ENCODE data around the gene DNAJC8.

The DNAJC8 gene

DNA sequence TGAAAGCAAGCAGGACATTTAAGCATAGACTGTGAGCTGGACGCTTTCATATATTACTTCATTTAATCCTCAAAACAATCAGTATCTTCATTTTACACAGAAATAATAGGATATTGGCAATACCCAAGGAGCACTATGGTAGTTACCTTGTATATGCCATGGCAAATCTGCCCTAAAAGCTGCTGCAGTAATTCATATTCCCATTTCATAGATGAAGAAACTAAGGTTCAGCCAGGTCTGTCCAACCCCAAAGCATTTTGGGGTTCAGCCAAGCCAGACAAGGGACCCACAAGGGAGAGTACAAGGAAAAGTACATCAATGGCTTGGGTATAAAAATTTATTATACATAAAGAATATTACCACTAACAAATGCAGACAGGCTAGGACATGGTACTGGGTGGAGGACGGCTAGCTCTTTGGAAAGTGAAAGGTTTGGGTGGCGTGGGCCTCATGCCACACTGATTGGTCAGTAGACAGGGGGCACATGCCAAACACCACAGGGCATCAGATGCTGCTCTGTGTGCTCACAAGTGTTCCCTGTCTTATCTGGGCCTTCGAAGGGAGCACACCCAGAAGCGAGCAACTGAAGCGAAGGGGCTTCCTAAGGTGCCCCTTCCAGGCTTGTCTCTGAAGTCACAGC is 32.5 kb downstream of the DNAJC8 start:
- H3K4me3 ChIP-seq (ENCODE audit: low read depth, low read length): no peak overlapping the region
- TF ChIP-seq, protein P1, sequence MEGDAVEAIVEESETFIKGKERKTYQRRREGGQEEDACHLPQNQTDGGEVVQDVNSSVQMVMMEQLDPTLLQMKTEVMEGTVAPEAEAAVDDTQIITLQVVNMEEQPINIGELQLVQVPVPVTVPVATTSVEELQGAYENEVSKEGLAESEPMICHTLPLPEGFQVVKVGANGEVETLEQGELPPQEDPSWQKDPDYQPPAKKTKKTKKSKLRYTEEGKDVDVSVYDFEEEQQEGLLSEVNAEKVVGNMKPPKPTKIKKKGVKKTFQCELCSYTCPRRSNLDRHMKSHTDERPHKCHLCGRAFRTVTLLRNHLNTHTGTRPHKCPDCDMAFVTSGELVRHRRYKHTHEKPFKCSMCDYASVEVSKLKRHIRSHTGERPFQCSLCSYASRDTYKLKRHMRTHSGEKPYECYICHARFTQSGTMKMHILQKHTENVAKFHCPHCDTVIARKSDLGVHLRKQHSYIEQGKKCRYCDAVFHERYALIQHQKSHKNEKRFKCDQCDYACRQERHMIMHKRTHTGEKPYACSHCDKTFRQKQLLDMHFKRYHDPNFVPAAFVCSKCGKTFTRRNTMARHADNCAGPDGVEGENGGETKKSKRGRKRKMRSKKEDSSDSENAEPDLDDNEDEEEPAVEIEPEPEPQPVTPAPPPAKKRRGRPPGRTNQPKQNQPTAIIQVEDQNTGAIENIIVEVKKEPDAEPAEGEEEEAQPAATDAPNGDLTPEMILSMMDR (IDR thresholded peaks at IDR 0.05; ENCODE audit: low read depth, low read length): no peak

DNA sequence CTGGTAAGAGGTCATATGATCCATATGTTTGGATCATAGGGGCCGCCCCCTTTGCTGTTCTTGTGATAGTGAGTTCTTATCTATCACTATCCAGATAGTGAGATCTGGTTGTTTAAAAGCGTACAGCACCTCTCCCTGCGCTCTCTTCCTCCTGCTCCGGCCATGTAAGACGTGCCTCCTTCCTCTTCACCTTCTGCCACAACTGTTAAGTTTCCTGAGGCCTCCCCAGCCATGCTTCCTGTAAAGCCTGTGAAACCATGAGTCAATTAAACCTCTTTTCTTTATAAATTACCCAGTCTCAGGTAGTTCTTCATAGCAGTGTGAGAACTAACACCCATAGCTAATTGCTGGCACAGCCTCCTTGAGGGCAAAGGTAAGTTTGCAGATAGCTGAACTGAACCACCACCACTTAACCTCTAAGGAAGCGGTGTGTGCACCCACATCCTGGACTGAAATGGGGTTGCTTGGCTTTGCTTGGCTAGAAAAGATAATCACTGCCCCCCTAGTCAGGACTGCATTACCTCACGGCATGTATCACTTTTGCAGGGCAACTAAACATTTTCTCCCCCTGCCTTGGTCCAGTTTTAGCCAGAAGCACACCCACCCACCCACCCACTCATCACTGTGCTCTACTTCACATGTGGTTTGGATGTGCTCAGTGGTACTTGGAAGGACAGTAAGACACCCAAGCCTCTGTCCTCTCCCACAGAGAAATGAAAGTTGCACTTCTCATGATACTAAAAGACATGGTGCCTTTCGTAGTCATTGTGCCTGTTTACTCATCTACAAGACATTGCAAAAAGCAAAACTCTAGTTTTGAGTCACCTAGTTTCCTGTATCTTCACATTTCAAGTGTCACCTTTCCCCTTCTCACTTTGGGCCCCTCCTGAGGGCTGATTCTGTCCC is 33.2 kb downstream of the DNAJC8 start:
- TF ChIP-seq, protein P1 (IDR thresholded peaks at IDR 0.05; ENCODE audit: low read depth, low read length): no peak
- no peak overlapping the region for H3K4me3 ChIP-seq (ENCODE audit: low read depth, low read length)

DNA sequence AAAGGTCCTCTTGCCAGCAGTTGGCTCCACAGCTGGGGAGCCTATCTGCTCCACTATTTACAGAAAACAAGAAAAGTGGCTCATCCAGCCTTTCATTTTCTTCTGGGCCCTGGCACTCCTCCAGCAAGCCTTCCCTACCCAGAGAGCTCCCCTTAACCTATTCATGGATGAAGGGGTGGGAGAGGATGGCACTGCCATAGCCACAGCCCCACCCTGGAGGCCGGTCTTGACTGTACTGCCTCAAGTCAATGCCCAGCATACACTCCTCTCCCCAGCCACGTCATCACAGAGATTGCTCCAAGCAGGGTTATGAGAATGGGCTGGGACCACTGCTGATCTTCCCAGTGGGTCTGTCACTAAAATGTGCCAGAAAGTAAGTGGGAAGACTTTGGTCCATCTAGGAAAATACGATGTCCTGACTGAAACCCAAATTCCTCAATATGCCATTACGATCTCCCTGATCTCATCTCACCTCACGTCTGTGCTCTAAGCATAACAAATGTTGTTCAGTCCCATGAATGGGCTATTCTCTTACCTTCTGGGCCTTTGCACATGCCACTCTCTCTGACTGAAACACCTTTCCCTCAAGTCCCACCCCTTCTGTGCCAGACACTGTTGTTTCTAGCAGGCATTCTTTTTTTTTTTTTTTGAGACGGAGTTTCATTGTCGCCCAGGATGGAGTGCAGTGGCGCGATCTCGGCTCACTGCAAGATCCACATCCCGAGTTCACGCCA is 35.0 kb downstream of the DNAJC8 start:
- TF ChIP-seq, protein P1 (IDR thresholded peaks at IDR 0.05; ENCODE audit: low read depth, low read length): no peak
- no peak overlapping the region for H3K4me3 ChIP-seq (ENCODE audit: low read depth, low read length)

DNA sequence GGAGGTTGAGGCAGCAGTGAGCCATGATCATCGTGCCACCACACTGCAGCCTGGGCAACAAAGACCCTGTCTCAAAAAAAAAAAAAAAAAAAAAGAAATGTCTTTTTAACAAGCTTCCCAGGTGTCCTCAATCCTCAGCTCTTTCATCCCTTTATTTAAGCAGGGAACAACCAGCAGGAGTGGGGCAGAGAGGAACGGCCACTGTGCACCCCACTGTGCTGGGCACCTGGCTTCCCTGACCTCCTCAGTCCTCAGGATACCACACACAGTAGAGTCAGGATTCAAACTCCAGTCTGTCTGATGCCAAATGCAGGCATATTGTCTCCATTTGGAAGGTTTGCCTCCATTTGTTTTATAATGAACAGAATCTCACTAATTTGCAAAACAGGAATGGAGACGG is 36.5 kb downstream of the DNAJC8 start:
- TF ChIP-seq, protein P1 (IDR thresholded peaks at IDR 0.05; ENCODE audit: low read depth, low read length): no peak

DNA sequence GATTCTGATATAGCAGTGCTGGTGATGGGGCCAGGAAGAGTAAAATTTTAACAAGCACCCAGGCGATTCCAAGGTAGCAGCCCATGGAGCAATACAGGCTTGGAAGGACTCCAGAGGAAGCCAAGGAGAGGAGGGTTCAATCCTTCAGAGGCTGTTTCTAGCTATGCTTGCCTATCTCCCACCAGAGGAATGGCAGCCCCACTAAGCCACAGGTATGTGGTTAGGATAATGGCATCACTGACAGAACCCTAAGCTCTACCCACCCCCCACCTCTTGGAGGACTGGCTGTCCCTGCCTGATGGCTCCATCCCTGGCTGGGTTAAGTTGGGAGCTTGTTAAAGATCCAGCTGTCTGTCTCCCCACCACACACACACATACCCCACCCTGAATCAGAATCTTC is 37.0 kb downstream of the DNAJC8 start:
- TF ChIP-seq, protein P1 (IDR thresholded peaks at IDR 0.05; ENCODE audit: low read depth, low read length): no peak
- no peak overlapping the region for H3K4me3 ChIP-seq (ENCODE audit: low read depth, low read length)

More for the DNA sequence above, 36.5 kb downstream of the DNAJC8 start:
- H3K4me3 ChIP-seq (ENCODE audit: low read depth, low read length): no peak overlapping the region

DNA sequence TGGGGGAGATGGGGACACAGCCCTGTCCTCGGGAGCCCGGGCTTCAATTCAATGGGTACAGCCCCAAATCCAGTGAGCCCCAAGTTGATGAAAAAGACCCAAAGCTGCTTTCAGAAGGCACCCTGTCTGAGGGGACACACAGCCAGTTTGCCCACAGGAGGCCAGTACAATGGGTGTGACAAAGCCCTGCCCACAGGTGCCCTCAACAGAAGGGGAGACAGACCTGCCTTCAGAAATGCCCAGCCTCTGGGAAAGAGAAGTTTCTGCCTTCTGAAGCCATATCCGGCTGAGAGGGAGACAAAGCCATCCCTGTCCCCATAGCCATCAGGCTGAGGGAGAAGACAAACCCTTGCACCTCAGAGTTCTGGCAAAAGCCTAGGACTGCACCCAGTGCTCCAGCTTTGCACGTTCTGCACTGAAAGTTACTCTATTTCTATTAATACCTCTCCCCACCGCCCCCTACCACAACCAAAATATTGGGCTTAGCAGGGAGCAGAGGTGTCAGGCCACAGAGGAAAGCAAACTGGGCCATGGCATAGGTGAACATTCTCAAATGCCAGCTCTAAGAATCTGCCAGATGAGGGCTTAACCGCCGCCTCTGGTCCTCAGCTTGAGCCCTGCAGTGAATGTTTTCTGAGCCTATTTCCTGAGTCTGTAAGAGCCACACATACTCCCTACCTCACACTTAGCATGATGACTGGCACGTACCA is 38.3 kb downstream of the DNAJC8 start:
- H3K4me3 ChIP-seq (ENCODE audit: low read depth, low read length): no peak overlapping the region
- TF ChIP-seq, protein P1 (IDR thresholded peaks at IDR 0.05; ENCODE audit: low read depth, low read length): no peak
